Activated T-helper 1 cell treated with anti-CD3 and anti-CD28 coated beads, Interleukin-12 subunit alpha, Interleukin-12 subunit beta, Interleukin-2, Interleukin-4 antibody, amounts not matched to agents 30 ng/mL and 10 ng/mL and 1 ng/mL, durations not matched to agents 14 hours and 24 hours and 36 hours (primary cell): ENCODE measurements around the gene NEIL1. TPM values are rescaled to one million over a fixed set of nuclear protein-coding genes. Genes with fewer than 3 reads are reported as not detected.
"Not testable (repeated sequence)": the region's sequence is repeated elsewhere in the genome, so short reads cannot be mapped to it uniquely, and the experiment has no call there.

Experiments used
- DNase-seq: peaks from one replicate; pipeline ENCODE4 v3.0.0; 2021; ENCODE audit warnings: low spot score
- H3K27ac Mint-ChIP-seq: one replicate; pipeline ENCODE4 v1.8.0; 2021; ENCODE audit warnings: mild to moderate bottlenecking, mixed read lengths
- H3K27me3 Mint-ChIP-seq: one replicate; pipeline ENCODE4 v1.8.0; 2022; ENCODE audit warnings: mild to moderate bottlenecking, moderate library complexity, mixed read lengths; ENCODE audit not compliant: insufficient read depth
- H3K36me3 Mint-ChIP-seq: one replicate; pipeline ENCODE4 v1.8.0; 2021; ENCODE audit warnings: low read depth, mixed read lengths
- H3K4me1 Mint-ChIP-seq: one replicate; pipeline ENCODE4 v1.8.0; 2021; ENCODE audit warnings: low read depth, mixed read lengths
- H3K4me3 Mint-ChIP-seq: one replicate; pipeline ENCODE4 v1.8.0; 2021; ENCODE audit warnings: mild to moderate bottlenecking, moderate library complexity, mixed read lengths
- H3K9me3 Mint-ChIP-seq: one replicate; pipeline ENCODE4 v1.8.0; 2021; ENCODE audit warnings: mixed read lengths
- intact Hi-C: fragments of 100-400 bp; cut with micrococcal nuclease; formaldehyde crosslinking; loops from one replicate; pipeline ENCODE4 v1.15.1; 2024
- total RNA-seq: library from RNA; stranded (reverse); gene quantifications from 2 replicates; pipeline ENCODE4 v1.2.3, GENCODE V29; 2022

NEIL1 gene
- total RNA-seq, 1 donor from 2014 or later, result 5.3 TPM

DNA sequence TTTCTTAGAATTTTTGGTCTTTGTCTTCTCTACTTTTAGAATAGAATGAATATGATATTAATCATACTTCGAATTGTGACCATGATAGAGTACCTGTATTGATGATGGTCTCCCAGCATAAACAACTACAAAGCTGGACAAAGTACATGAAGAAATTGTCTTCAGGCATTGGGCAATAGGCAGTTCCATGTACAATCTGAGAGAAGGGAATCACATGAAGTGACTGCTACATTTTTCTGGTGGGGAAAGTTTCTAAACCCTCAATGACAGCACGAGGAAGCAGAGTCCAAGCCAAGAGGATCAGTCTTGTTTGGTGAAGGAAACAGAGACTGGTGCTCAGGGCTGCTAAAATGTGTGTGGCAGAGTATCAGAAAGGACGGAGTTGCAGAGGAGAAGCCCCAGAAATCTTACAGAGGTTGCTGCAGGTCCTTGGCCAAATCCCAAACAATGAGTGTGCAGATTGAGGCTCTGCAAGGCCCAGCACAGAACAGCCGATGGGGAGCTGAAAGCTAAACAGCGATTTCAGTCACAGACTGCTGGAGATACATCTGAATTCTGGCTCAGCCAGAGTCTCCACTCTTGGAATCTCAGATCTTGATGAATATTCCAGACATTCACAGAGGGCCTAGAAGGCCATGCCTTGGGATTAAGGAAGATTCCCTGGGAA, 27.5 kb upstream of the NEIL1 start:
- not testable (repeated sequence) for H3K9me3 Mint-ChIP-seq, H3K36me3 Mint-ChIP-seq, DNase-seq

DNA sequence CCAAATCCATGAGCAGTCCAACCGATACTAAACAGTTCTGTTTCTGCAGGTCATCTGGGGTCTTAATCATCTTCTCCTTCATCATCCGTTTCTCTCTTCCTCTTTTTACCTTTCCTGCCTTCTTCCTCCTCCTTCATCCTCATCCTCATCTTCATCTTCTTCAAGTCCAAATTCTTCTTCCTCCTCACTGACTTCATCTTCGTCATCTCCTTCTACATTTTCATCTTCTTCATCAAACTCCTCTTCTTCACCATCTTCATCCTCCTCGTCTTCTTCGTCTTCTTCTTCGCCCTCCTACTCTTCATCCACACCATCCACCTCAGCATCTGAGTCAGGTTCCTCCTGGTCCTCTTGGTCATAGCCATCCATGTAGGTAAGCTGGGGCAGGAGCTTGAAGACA, 25.1 kb upstream of the NEIL1 start:
- Mint-ChIP-seq H3K27ac (no peak overlapping the region), H3K36me3 (no peaks in the 10 kb centered on the region), H3K4me3 (no peak overlapping the region), H3K9me3 (no peaks in the 10 kb centered on the region), H3K27me3 (peaks cover 12% of the 10 kb centered on the region), H3K4me1 (no peaks in the 10 kb centered on the region)
- DNase-seq, result no peak
- intact Hi-C loops, result no loop called here

More for the DNA sequence above, 27.5 kb upstream of the NEIL1 start:
- intact Hi-C loops, H3K4me1 Mint-ChIP-seq, H3K4me3 Mint-ChIP-seq, H3K27ac Mint-ChIP-seq: not testable (repeated sequence)
- peaks cover 17% of the 10 kb centered on the region for H3K27me3 Mint-ChIP-seq

DNA sequence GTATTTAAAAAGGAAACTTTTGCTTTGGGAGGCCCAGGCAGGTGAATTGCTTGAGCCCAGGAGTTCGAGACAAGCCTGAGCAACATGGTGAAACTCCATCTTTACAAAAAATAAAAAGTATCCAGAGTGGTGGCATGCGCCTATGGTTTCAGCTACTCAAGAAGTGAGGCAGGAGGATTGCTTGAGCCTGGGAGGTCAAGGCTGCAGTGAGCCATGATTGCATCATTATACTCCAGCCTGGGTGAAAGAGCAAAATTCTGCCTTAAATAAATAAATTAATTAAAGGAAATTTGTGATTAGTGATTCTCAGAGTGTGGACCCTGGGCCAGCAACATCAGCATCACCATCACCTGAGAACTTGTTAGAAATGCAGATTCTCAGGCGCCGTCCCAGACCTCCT, 20.9 kb upstream of the NEIL1 start:
- no peak for DNase-seq
- Mint-ChIP-seq H3K4me1 (no peaks in the 10 kb centered on the region), H3K27ac (no peak overlapping the region), H3K36me3 (no peaks in the 10 kb centered on the region), H3K27me3 (peaks cover 9% of the 10 kb centered on the region), H3K4me3 (no peak overlapping the region), H3K9me3 (no peaks in the 10 kb centered on the region)
- intact Hi-C loops, result no loop called here

DNA sequence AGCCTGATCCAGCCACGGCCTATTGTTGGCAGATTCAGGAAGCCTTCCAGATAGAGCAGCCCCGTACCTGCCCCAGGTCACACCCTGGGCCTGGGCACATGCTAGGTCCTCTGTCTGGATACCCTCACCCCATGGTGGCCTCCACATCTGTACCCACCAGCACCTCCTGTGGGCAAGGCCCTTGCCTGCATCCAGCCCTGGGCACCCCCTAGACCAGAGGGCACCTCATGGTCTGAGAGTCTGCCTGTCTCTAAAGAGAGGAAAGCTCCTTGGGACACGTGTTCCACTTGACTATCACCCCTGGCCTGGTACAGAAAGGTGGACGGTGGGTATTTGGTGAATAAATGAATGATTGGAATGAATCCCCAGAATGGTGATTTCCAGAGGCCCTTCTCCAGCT, 19.8 kb upstream of the NEIL1 start:
- H3K4me3 Mint-ChIP-seq, result no peak overlapping the region
- H3K9me3 Mint-ChIP-seq, result no peaks in the 10 kb centered on the region
- no peaks in the 10 kb centered on the region for H3K4me1 Mint-ChIP-seq
- no peak for DNase-seq
- no peaks in the 10 kb centered on the region for H3K36me3 Mint-ChIP-seq
- peaks cover 4% of the 10 kb centered on the region for H3K27me3 Mint-ChIP-seq
- intact Hi-C loops, result no loop called here
- H3K27ac Mint-ChIP-seq, result no peak overlapping the region

DNA sequence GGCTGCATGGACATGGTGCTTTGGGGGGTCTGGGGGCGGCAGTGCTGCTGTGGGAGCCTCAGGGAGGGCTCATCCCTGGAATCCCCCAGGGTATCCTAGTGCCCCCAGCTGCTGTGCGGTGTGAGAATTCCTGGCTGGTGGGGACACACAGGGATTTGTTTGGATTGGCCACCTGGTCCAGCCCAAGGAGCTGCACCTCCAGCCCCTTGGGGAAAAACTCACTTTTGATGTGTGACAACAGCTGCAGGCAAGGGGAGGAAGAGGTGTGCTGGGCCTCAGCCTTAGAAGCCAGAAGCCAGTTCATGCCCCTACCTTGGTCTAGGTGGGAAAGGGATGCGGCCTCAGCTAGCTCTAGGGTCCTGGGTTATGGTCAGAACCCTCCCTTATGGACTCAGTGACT, 19.3 kb upstream of the NEIL1 start:
- Mint-ChIP-seq H3K27ac (no peak overlapping the region), H3K27me3 (peaks cover 4% of the 10 kb centered on the region), H3K4me3 (no peak overlapping the region), H3K9me3 (no peaks in the 10 kb centered on the region), H3K36me3 (no peaks in the 10 kb centered on the region), H3K4me1 (no peaks in the 10 kb centered on the region)
- intact Hi-C loops, result no loop called here
- no peak for DNase-seq

DNA sequence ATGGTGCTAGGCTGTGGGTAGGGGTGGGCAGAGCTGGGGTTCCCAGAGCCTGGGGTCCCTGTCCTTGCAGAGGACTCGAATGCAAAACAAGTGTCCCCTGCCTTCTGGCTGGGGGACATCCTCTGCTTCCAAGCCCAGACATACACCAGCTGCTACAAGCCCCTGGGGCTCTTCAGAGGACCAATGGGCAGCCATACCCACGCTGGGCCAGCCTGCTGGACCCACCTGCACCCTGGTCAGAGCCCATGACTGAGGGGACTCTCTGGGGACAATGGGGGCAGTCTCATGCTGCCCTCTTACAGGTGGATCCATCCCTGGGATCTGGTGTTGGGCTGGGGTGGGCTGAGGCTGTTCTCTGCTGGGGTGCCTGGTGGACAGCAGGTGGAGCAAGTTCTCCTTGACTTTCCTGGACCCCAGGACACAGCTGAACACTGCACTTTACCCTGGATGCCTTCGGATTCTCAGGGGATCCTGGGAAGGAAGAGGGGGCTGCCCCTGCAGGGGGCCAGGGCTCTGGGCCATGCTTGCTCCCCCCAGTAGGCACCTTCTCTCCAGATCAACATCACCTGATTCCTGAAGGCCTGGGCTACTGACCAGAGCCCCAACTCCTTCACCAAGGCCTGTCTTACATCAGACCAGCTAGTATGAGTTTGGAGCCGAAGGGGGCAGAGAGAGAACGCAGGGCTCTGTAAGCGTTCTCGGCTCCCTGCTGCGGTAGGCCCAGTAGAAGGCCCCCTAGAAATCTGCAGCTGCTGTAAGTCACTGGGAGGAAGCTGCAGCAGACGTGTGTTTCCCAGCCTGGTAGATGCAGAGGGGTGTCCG, 18.1 kb upstream of the NEIL1 start:
- no peak overlapping the region for H3K4me3 Mint-ChIP-seq
- no peaks in the 10 kb centered on the region for H3K36me3 Mint-ChIP-seq
- intact Hi-C loops, result no loop called here
- no peaks in the 10 kb centered on the region for H3K9me3 Mint-ChIP-seq
- peaks cover 2% of the 10 kb centered on the region for H3K27me3 Mint-ChIP-seq
- H3K4me1 Mint-ChIP-seq, result no peaks in the 10 kb centered on the region
- DNase-seq, result no peak
- H3K27ac Mint-ChIP-seq, result no peak overlapping the region

DNA sequence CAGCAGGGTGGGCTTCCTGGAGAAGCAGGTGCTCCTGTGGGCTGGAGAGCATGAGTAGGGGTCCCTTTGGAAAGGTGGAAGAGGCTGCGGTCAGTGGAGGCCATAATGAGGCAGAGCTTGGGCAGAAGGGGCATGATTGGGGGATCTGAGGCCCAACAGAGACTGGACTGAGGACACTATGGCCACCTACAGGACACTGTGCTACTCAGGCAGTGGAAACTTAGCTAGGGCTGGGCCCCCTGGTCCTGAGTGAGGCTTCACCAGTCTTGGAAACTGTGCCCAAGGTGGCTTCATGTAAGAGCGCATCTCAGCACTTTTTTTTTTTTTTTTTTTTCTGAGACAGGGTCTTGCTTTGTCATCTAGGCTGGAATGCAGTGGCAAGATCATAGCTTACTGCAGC, 17.3 kb upstream of the NEIL1 start:
- intact Hi-C loops, result no loop called here
- no peak overlapping the region for H3K27ac Mint-ChIP-seq
- H3K9me3 Mint-ChIP-seq, result no peaks in the 10 kb centered on the region
- no peaks in the 10 kb centered on the region for H3K4me1 Mint-ChIP-seq
- H3K4me3 Mint-ChIP-seq, result no peak overlapping the region
- no peaks in the 10 kb centered on the region for H3K36me3 Mint-ChIP-seq
- no peaks in the 10 kb centered on the region for H3K27me3 Mint-ChIP-seq
- no peak for DNase-seq

DNA sequence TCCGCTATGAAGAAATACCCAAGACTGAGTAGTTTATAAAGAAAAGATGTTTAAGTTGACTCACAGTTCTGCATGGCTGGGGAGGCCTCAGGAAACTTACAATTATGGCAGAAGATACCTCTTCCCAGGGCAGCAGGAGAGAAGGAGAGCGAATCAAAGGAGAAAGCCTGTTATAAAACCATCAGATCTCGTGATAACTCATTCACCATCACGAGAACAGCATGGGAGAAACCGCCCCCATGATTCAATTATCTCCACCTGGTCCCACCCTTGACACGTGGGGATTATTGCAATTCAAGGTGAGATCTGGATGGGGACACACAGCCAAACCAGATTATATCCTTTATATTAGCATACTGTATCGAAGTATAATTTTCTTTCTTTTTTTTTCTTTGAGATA, 14.7 kb upstream of the NEIL1 start:
- H3K27ac Mint-ChIP-seq, intact Hi-C loops, H3K27me3 Mint-ChIP-seq: not testable (repeated sequence)

DNA sequence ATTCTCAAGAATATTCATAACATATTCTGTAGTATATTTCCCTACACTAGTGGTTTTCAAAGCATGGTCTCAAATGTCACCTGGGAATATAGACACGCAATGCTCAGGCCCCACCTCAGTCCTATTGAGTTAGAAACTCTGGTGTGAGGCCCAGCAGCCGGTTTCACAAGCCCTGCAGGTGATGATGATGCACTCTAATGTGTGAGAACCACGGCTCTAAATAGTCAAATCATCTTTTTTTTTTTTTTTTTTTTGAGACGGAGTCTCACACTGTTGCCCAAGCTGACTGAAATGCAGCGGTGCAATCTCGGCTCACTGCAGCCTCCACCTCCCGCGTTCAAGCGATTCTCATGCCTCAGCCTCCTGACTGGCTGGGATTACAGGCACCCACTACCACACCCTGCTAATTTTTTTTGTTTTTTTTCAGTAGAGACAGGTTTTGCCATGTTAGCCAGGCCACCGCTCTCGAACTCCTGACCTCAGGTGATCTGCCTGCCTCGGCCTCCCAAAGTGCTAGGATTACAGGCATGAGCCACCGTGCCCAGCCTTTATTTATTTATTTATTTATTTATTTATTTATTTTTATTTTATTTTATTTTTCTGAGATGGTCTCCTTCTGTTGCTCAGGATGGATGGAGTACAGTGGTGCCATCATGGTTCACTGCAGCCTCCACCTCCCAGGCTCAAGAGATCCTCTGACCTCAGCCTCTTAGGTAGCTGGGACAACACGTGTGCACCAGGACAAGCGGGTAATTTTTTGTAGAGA, 13.0 kb upstream of the NEIL1 start:
- intact Hi-C loops, result not testable (repeated sequence)

More for the DNA sequence above, 14.7 kb upstream of the NEIL1 start:
- H3K9me3 Mint-ChIP-seq, H3K4me3 Mint-ChIP-seq, DNase-seq, H3K36me3 Mint-ChIP-seq: not testable (repeated sequence)
- peaks cover 21% of the 10 kb centered on the region for H3K4me1 Mint-ChIP-seq

DNA sequence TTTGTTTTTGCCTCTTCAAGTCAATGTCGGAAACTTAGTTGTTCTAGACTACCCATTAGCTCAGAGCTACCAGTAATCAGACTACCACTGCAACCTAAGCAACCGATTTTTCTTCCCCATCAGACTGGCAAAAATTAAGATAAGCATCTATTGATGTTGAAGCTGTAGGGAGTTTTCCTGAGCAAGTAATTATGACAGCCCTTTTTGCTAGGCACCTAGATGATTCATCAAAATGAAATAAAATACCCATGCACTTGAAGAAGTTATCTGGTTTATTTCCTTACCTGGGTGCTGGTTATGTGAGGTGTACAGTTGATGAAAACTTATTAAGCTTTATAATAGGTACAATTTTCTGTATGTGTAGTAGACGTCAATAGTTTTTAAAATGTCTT, 11.5 kb upstream of the NEIL1 start:
- Mint-ChIP-seq H3K36me3 (peaks cover 2% of the 10 kb centered on the region), H3K9me3 (no peaks in the 10 kb centered on the region), H3K27ac (peak overlapping the region; percentile 95), H3K4me1 (peaks cover 21% of the 10 kb centered on the region), H3K27me3 (peaks cover 2% of the 10 kb centered on the region), H3K4me3 (peak overlapping the region; percentile 98)
- intact Hi-C loops, result no loop called here
- DNase-seq, result no peak

More for the DNA sequence above, 13.0 kb upstream of the NEIL1 start:
- H3K9me3 Mint-ChIP-seq, H3K36me3 Mint-ChIP-seq, DNase-seq, H3K27me3 Mint-ChIP-seq, H3K4me3 Mint-ChIP-seq, H3K27ac Mint-ChIP-seq: not testable (repeated sequence)
- peaks cover 21% of the 10 kb centered on the region for H3K4me1 Mint-ChIP-seq

DNA sequence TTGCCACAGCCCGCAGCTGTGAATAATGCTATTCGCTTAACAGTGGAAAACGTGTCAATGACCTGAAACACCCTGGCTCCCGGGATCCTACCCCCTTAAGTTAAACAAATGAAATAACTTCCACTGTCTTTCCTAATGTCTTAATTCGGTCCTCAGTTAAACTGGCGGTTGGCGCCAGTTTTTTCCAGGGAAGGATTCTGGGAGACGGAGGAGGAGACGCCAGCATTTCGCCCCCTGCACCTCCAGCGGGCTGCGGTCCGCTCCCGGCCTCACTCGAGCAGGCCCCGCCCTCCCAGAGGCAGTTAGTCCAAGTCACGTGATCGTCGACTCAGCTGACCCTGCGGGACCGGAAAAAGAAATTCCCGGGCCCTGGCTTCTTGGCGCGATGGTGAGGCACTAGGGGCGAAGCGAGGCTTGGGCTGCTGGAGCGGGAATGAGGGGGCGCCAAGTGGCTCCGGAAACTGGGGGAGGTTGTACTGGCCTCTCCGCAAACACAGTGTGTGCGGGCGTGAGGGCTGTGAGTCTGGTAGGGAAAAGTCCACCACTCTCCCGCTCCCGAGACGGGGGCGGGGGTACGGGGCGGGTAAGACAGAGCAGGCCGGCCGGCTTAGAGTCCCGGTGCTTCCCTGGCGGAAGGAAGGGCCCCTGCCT, 11.0 kb upstream of the NEIL1 start, which contains the start of gene COMMD4:
Gene COMMD4, plus strand, starts transcription at position 359 of the 651 bp plus-strand sequence. Its CDS starts 27 bp downstream, at position 386.
- peak; percentile 81 for DNase-seq
- Mint-ChIP-seq H3K9me3 (no peaks in the 10 kb centered on the region), H3K36me3 (peaks cover 2% of the 10 kb centered on the region), H3K4me3 (peak within 1 kb of the TSS; percentile 98), H3K27me3 (peaks cover 2% of the 10 kb centered on the region), H3K4me1 (peaks cover 21% of the 10 kb centered on the region), H3K27ac (peak within 1 kb of the TSS; percentile 95)
- intact Hi-C loops, result loop anchor here (1.0 to 2.0 kb wide), 2 partner anchors 32 to 119 kb away; partner anchors contain the start of gene MAN2C1

DNA sequence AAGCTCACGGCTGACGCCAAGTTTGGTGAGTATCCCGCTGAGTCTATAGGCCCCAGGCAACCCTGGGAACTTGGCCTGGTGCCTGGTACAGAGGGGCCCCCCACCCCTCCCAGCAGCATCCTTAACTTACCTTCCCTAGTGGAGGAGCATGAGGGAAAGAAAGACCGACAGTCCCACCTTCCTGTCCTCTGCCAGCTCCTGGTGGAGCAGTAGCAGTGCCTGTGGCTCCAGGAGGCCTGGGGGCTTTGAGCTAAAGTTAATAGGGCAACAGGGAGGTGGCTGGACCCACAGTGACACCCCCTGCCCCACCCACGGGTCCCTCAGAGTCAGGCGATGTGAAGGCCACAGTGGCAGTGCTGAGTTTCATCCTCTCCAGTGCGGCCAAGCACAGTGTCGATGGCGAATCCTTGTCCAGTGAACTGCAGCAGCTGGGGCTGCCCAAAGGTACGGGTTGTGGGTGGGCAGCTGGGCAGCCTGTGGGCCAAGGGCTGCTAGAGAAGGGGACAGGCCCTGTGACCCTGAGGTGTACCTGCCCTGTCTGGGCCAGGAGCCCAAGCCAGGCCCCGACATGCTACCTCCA, 8.1 kb upstream of the NEIL1 start:
- Mint-ChIP-seq H3K4me3 (no peak overlapping the region), H3K4me1 (peaks cover 21% of the 10 kb centered on the region), H3K27me3 (peaks cover 2% of the 10 kb centered on the region), H3K36me3 (peaks cover 5% of the 10 kb centered on the region), H3K9me3 (no peaks in the 10 kb centered on the region), H3K27ac (no peak overlapping the region)
- intact Hi-C loops, result no loop called here
- DNase-seq, result no peak
